NCI-H2196 (cell line): ENCODE results near the gene SAMM50.

Experiments
- DNase-seq: peaks from one replicate; lab custom pipeline; 2025; ENCODE audit not compliant: unreplicated experiment; lab: John Stamatoyannopoulos, UW

The SAMM50 gene

DNA sequence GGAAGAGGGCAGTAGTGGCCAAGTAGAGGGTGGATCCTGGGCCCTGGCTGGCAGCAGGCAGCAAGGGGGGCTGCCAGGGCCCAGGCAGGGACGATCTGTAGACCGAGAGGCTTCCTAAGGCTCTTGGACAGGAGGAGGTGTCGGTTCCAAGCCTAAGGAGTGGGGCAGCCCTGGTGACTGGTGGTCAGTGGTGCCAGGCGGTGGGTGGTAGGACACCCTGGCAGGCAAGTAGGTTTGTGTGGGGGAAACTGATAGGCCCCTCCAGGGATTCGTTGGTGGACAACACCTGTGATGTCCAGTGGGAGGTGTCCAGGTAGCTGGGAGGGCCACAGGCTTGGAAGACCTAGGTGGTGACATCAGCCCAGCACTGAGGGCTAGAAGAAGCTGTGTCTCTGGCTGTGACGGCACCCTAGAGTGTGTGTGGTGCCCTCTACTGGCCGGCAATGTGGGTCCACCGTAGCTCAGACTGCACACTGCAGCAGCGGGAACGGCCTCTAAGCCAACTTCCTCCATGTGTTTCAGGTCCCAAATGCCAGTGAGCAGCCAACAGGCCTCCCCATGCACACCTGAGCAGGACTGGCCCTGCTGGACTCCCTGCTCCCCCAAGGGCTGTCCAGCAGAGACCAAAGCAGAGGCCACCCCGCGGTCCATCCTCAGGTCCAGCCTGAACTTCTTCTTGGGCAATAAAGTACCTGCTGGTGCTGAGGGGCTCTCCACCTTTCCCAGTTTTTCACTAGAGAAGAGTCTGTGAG, 9.4 kb upstream of the SAMM50 start:
- peak; percentile 78 for DNase-seq

- DNase-seq, result no peak
These were observed 8.9 kb upstream of the SAMM50 start for GRCh38 chr22:43946384-43946667.

DNA sequence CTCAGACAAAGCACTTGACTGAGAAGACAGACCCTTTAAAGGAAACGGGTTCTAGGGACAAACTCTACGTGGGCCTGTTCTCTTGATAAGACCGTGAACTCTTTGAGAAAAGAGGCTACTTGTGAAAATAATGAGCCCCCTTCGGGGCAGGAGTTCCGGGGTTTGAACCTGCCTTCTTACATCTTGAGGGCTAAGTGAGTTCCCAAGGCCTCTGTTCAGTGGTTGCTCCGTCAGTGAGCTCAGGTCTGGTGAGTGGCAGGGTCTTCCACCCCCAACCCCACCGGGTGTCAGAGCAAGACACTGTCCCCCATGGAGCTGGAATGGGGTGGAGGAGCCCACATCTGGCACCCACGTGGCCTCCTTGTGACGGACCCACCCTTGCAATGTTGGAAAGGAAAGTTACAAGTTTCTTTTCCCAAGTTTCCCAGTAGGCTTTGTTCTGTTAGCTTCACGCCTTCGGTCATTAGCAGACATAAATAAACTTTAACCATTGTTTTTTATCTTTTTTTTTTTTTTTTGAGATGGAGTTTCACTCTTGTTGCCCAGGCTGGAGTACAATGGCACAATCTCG, 6.3 kb upstream of the SAMM50 start:
- no peak for DNase-seq

- no peak for DNase-seq
These were observed 3.9 kb upstream of the SAMM50 start for GRCh38 chr22:43951391-43951790.

DNA sequence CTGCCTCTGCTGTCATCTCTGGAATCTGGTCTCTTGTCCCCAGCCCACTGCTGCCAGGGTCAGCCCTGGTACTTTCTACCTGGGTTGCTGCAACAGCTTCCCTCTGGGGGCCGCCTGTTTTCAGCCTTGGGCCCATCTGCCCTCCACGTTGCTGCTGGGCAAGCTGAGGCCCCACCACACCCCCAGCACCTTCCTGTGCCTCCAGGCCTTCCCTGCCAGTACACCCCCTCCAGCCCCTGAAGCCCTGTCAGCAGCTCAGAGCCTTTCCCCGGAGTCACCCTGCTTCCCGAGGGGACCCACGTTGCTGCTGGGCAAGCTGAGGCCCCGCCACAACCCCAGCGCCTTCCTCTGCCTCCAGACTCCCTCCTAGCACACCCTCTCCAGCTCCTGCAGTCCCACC, 3.3 kb upstream of the SAMM50 start:
- DNase-seq, result no peak

- DNase-seq, result no peak
These were observed 1.1 kb upstream of the SAMM50 start for GRCh38 chr22:43953988-43954785.

GRCh38 chr22:43955883-43956782, 891 bp downstream of the SAMM50 start:
- DNase-seq, result no peak

DNA sequence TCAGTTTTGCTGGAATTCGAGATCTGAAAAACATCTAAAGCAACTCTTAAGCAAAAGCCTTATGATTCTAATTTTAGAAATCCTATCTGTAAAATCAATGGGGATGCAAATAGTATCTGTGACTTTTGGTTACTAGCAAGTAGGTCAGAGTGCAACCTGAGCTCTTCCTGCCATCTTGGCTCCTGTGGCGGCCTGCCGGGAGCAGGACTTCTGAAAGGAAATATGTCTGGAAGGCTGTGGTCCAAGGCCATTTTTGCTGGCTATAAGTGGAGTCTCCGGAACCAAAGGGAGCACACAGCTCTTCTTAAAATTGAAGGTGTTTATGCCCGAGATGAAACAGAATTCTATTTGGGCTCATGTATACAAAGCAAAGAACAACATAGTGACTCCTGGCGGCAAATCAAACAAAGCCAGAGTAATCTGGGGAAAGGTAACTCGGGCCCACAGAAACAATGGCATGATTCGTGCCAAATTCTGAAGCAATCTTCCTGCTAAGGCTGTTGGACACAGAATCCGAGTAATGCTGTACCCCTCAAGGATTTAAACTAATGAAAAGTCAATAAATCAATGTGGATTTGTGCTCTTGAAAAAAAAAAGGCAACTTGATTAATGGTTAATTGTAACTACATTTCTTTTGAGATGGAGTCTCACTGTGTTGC, 1.7 kb downstream of the SAMM50 start:
- peak; percentile 47 for DNase-seq

DNA sequence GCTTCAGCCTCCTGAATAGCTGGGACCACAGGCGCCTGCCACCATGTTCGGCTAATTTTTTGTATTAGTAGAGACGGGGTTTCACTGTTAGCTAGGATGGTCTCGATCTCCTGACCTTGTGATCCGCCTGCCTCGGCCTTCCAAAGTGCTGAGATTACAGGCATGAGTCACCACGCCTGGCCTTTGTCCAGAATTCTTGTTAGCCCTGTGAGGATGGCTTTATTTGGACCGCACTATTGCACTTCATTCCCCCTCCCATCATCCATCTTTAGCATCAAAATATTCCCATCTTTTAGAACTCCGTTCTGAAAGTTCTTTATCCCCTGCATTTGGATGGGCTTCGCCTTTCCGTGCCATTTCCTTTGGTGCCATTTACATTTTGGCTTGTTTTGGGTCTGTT, 2.6 kb downstream of the SAMM50 start:
- peak; percentile 12 for DNase-seq

GRCh38 chr22:43964314-43964857, 9.1 kb downstream of the SAMM50 start:
- no peak for DNase-seq

DNA sequence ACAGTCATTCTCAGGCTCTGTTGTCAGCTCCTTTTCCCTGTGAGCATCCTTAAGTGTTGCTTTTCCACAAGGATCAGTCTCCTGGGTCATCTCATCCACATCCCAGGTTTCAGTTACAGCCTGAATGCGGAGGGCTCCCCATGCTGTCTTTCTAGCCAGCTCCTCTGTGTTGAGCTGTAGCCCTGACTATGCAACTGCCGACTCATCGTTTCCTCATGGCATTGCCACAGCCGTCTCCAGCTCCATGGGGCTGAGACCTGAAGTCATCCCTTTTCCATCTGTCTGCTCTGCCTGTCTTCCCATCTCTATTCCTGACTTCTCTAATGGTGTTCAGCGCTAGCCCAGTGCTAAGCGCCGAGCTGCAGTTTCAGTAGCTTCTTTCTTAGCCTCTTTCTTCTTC, 11.8 kb downstream of the SAMM50 start:
- no peak for DNase-seq

DNA sequence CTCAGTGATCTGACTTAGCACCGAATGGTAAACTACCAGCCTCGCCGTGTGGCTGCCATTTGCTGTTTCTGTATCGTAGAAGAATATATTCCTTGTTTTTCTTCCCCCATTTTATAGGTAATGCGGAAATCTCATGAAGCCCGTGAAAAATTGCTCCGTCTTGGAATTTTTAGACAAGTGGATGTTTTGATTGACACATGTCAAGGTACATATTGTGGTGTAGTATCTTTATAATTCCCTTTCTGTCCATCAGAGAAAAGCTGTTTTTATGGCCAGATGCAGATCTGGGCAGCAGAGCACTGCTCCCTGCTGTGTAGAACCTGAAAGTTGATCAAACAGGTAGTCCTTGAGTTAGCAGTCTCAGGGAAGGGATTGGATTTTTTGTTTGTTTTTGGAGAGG, 13.4 kb downstream of the SAMM50 start:
- no peak for DNase-seq

DNA sequence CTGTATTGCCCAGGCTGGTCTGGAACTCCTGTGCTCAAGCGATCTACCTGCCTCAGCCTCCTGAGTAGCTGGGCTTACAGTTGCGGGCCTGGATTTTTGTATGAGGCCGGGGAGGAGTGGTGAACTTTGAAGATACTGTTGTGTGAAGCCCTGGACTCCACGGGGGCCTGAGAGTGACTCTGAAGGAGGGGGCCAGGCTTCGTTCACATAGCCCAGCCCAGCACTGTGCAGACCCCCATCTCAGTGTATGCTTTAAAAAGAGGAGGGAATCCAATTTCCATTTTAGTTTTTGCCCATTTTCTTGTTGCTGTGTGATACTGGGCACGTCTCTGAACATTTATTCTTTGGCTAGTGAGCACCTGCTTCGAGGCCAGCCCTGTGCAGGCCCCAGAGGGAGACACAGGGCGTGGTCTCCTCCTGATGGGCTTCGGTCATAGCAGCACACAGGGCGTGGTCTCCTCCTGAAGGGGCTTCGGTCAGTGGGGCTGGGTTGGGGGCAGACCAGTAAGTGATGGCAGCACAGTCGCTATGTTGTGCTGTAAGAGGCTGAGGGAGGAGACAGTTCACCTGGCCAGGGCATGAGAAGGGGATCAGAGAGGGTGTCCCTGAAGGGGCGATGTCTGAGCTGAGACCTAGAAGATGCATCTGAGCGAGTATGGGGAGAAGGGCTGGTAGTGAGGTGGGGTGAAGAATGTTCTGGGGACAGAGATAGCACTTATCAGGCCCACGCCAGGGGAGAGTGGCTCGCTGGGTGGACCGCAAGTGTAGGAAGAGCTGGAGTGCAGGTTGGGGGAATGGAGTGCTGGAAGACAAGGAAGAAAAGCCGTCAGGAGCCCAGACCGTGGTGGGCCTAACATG, 14.0 kb downstream of the SAMM50 start:
- DNase-seq, result no peak

DNA sequence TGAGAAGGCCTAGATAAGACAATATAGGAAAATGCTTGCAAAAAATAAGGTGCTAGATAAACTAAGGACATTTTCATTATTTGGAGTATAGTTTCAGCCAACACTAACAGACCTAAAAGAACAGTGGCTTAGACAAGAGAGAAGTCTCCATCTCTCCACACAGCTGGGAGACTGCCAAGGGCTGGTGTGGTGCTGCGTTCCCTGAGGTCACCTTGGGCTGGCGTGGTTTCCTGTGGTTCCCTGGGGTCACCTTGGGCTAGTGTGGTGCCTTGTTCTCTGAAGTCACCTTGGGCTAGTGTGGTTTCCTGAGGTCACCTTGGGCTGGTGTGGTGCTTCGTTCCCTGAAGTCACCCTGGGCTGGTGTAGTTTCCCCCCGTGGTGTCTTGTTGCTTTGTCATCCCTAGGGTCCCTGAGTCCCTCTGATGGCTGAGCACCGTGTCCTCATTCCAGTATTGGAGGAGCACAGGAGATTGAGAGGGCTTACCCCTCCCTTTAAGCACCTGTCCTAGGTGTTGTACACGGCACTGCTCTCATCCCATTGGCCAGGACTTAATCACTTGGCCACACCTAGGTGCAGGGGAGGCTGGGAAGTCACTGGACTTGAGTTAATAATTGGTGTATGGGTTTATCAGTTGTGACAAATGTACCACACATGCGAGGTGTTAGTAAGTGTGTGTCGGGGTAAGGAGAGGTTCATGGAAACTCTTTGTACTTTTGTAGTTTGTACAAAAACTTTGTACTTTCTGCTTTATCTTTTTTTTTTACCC, 14.9 kb downstream of the SAMM50 start:
- DNase-seq, result no peak

- DNase-seq, result no peak
These were observed 15.9 kb downstream of the SAMM50 start for GRCh38 chr22:43971112-43971511.

- no peak for DNase-seq
These were observed 17.8 kb downstream of the SAMM50 start for GRCh38 chr22:43972931-43973462.

DNA sequence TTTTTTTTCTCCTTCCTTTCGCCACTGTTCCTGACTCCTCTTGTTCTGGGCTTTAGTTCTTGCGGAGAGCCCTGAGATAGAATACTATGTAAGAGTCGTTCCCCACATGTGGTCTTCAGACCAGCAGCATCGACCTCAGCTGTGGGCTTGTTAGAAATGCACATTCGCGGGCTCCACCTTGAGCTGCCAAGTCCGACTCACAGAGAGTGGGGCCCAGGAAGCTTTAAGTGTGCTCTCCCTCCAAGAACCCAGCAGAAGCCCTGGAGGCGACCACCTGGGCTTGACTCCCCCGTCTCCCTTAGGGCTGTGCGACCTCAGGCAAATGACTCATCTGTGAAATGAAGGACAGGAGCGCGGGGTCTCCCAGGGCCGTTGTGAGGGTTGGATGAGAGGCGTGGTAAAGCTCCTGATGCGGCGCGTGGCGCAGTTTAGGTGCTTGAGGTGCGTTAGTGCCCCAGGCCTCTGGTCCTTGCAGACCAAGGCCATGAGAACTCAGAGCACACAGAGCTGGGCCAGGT, 18.8 kb downstream of the SAMM50 start:
- no peak for DNase-seq

DNA sequence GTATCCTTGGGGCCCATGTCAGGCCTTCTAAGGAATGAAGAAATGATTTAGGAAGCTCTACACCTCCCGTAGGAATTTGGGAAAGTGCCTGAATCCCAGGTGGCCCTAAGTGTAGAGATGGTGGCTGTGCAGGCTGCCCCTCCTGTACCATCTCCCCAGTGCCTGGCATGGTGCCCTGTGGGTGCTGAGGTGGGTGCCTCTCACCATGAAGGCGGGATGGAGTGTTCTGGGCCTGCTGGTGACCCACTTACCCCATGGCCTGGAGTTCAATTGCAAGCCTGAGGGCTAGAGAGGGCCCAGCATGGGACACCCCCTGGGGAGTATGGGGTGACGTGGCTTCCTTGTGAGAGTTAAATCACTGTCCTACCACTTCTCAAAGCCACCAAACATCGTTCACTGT, 19.8 kb downstream of the SAMM50 start:
- no peak for DNase-seq
